Epithelial cell of esophagus (primary cell): ENCODE measurements around the gene CCDC127.
"Not testable (repeated sequence)": the region's sequence is repeated elsewhere in the genome, so short reads cannot be mapped to it uniquely, and the experiment has no call there.

Source experiments
- DNase-seq: peaks from one replicate; pipeline ENCODE4 v3.0.0; 2010; ENCODE audit warnings: low read depth
- H3K4me3 ChIP-seq: 2 replicates; pipeline ENCODE4 v1.5.1; 2011; ENCODE audit warnings: mild to moderate bottlenecking, low read length, control low read depth
- TF ChIP-seq, protein P1 (sequence below): IDR thresholded peaks from 2 replicates; pipeline ENCODE4 v1.5.1; 2011; ENCODE audit warnings: low read depth, mild to moderate bottlenecking, low read length, control low read depth, inconsistent platforms; ENCODE audit not compliant: insufficient read depth; ENCODE audit errors: missing control alignments

The CCDC127 gene

DNA sequence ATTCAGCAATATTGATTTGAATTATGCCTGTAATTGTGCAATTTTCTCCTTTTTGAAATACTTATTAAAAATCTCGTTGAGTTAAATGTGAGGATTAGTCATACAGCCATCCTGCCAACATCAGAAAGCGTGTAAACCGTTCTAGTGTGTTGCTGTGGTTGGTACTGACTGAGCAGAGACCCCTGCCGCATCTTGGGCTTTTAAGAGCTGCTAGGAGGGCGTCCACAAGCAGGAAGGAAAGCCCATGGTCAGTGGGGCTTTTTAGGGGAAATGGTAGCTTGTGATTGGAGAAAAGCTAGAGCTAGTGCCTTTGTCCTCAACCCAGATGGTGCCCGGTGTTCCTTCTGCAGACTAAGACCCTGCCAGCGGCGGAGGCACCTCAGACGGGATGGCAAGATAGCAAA is 1.5 kb upstream of the CCDC127 start:
- peak overlapping the region; percentile 72 for H3K4me3 ChIP-seq
- peak; percentile 44 for DNase-seq
- TF ChIP-seq, protein P1, sequence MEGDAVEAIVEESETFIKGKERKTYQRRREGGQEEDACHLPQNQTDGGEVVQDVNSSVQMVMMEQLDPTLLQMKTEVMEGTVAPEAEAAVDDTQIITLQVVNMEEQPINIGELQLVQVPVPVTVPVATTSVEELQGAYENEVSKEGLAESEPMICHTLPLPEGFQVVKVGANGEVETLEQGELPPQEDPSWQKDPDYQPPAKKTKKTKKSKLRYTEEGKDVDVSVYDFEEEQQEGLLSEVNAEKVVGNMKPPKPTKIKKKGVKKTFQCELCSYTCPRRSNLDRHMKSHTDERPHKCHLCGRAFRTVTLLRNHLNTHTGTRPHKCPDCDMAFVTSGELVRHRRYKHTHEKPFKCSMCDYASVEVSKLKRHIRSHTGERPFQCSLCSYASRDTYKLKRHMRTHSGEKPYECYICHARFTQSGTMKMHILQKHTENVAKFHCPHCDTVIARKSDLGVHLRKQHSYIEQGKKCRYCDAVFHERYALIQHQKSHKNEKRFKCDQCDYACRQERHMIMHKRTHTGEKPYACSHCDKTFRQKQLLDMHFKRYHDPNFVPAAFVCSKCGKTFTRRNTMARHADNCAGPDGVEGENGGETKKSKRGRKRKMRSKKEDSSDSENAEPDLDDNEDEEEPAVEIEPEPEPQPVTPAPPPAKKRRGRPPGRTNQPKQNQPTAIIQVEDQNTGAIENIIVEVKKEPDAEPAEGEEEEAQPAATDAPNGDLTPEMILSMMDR = no peak

DNA sequence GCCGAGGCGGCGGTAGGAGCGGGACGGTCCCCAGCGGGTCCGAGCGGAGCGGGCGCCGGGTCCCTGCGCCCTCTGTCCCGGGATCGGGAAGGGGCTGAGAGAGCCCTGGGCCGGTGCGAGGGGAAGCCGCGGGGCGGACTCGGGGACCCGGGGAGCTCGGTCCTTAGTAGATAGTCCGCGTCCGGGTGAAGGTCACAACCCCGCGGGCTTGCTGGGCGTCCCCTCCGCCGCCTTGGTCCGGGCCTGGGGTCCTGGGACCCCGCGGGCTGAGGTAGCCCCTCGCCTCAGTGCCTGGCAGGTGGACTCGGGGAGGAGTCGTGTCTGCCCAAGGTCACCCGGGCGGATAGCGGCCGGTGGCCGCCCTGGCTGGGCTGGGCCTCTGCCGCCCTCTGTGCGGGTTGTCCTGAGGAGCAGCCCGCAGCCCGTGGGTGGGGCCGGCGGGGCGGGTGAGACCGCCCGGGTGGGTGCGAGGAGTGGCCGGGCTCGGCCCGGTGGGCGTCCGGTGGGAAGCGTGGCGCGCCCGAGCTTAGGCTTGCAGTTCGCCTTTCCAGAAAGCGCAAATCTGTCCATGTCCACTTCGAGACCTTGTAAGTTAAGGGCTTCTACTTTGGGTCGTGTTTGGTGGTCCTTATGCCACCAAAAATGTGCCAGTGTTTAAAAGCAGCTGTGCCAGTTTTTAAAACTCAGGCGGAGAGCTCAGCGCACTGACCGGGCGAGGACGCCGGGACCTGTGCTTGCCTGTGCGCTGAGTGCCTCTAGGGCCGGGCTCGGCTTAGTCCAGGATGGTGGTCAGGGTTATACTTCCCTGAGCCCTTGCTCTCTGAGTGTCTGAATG is 721 bp upstream of the CCDC127 start:
- H3K4me3 ChIP-seq = peak overlapping the region; percentile 72
- DNase-seq = peak; percentile 34
- TF ChIP-seq, protein P1 = no peak

DNA sequence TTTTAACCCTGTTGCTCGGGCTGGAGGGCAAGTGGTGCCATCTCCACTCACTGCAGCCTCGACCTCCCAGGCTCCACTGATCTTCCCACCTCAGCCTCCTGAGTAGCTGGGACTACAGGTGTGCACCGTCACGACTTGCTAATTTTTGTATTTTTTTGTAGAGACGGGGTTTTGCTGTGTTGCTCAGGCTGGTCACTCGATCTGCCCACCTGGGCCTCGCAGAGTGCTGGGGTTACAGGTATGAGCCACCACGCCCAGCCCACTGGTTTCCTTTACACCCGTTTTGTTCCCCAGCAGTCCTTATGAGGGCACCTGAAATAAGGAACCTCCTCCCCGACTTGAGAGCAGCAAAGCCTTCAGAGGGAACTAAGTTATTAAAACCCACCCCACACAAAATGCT is 1.9 kb downstream of the CCDC127 start:
- not testable (repeated sequence) for H3K4me3 ChIP-seq

DNA sequence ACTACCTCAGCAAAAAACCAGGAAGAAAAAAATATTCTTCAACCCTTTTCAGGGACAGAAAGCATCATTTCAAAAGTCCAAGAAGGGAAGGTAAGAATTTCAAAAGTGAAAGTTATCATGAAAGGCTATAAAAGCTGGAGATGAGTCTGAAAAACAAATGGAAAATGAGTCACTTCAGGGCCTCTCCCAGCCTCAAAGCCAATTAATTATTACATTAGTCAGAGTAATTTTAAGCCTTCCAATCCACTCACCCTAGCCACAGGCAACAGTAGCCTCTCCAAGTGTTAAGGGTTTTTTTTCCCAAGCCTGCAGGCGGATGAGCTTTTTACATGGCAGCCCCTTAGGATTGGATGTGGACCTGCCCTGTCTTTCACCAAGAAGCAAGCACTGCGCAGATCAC is 2.7 kb downstream of the CCDC127 start:
- not testable (repeated sequence) for H3K4me3 ChIP-seq

More for the DNA sequence above, 1.9 kb downstream of the CCDC127 start:
- not testable (repeated sequence) for DNase-seq

DNA sequence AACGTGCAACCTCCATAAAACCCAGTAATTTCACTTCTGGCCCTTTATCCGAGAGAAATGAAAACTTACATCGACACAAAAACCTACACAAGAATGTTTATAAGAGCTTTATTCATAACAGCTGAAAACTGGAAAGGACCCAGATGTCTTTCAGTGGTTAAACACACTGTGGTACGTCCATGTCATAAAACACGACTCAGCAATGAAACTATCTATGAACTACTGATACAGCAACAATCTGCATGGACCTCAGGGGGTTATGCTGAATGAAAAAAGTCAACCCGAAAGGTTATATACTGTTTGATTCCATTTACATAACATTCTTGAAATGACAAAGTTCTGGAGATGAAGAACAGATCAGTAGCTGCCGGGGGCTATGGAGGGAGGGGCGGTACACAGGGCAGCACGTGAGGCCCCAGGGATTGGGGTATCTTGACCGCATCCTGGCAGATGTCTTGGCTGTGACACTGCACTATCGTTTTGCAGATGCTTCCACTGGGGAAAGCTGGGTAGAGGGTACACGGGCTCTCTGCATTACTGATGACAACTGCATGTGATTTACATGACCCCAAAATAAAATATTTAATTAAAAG is 4.1 kb downstream of the CCDC127 start:
- no peak overlapping the region for H3K4me3 ChIP-seq
- no peak for DNase-seq
- TF ChIP-seq, protein P1 = no peak

More for the DNA sequence above, 2.7 kb downstream of the CCDC127 start:
- DNase-seq = peak; percentile 20

DNA sequence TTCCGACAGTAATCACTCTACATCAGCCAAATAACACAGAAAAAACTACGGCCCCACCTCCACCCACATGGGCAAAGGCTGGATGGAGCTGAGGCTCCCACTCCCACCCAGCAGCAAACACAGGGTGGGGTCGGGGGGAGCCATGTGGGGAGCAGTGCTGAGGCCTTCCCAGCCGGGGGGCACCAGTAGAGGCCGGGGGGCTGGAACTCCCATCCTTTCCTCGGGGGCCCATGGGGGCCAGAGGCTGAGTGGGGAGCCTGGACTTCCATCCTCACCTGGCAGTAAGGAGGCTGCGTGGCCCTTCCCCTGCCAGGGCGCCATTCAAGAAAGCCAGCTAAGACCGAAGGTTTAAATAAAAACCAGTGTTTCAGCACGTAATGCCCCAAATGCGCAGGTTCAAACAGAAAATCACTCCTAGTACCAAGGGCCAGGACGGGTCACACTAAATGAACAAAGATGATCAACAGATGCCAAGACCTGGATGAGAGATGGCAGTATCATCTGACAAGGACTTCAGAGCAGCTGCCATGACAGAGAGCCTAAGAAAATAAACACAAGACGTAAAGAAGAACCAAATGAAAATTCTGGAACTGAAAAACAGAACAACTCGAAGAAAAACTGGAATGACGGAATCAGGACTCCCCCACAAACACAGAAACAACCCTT is 9.4 kb downstream of the CCDC127 start:
- no peak for DNase-seq
- no peak overlapping the region for H3K4me3 ChIP-seq
- TF ChIP-seq, protein P1 = no peak

DNA sequence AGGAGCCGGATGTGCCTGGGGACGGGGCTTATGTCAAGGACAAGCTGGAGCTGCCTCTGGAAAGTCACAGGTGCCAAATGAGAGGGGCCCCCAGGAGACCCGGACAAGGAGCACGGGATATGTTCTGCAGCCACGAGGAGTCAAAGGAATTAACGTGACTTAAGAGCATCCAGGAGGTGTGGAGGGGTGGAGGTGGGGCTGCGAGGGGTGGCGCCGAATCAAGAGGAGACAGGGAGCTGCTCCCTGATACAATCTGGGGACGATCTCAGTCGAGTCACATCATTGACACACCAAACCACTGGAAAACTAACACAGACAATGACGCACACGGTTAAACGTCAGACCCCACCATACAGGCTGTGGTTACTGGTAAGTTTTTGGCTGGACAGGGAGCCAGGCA is 10.4 kb downstream of the CCDC127 start:
- no peak for DNase-seq
- TF ChIP-seq, protein P1 = no peak
- H3K4me3 ChIP-seq = no peak overlapping the region
